H1 (cell line): ENCODE data around the gene PCNX4. TPM values are rescaled to one million over a fixed set of nuclear protein-coding genes. Genes with fewer than 3 reads are reported as not detected.

Experiments used
- BACH1 ChIP-seq: IDR thresholded peaks from 2 replicates; pipeline ENCODE4 v1.6.1; 2012; ENCODE audit warnings: low read length, improper control_type of control experiment
- CBX5 ChIP-seq: fragments of 300-800, 300-1000 bp; sonication (generic); IDR thresholded peaks from 2 replicates; pipeline ENCODE4 v1.7.1; 2016; ENCODE audit warnings: antibody characterized with exemption, low read length, low read depth
- CHD1 ChIP-seq: IDR thresholded peaks from 2 replicates; pipeline ENCODE4 v1.6.1; 2012; ENCODE audit warnings: low read depth, low read length, improper control_type of control experiment
- CHD7 ChIP-seq: fragments of 300-600 bp; sonication (generic); IDR thresholded peaks from 2 replicates; pipeline ENCODE4 v1.7.1; 2012; ENCODE audit warnings: low read length, moderate library complexity, mild to moderate bottlenecking, inconsistent platforms; ENCODE audit not compliant: insufficient replicate concordance
- EGR1 ChIP-seq: IDR thresholded peaks from 2 replicates; pipeline ENCODE4 v1.6.1; 2011; ENCODE audit warnings: low read depth, low read length, borderline replicate concordance
- EP300 ChIP-seq, 2 experiments: IDR thresholded peaks; 1 replicate in 1 of 2; 2 replicates in 1 of 2; pipeline ENCODE4 v1.6.1; 2011 to 2012; ENCODE audit warnings: low read depth in 2 of 2, low read length in 2 of 2, mild to moderate bottlenecking in 2 of 2, borderline replicate concordance in 1 of 2, inconsistent platforms in 1 of 2, moderate library complexity in 1 of 2
- KDM1A ChIP-seq: fragments of 200-600, 300-600 bp; sonication (generic); IDR thresholded peaks from 2 replicates; pipeline ENCODE4 v1.7.1; 2016; ENCODE audit warnings: mild to moderate bottlenecking, low read length, borderline replicate concordance
- MAFK ChIP-seq: IDR thresholded peaks from 2 replicates; pipeline ENCODE4 v1.6.1; 2012; ENCODE audit warnings: low read depth, mild to moderate bottlenecking, improper control_type of control experiment, low read length
- RBBP5 ChIP-seq: IDR thresholded peaks from 2 replicates; pipeline ENCODE4 v1.7.1; 2012; ENCODE audit warnings: low read depth, mild to moderate bottlenecking, inconsistent platforms, low read length, moderate library complexity, borderline replicate concordance
- SP2 ChIP-seq: IDR thresholded peaks from 2 replicates; pipeline ENCODE4 v1.6.1; 2012; ENCODE audit warnings: mild to moderate bottlenecking, low read length, inconsistent platforms
- TCF12 ChIP-seq: IDR thresholded peaks from 2 replicates; pipeline ENCODE4 v1.6.1; 2011; ENCODE audit warnings: low read depth, mild to moderate bottlenecking, low read length
- polyA plus RNA-seq, 7 experiments: library from polyadenylated mRNA; depleted of rRNA in 3 of 7; stranded (reverse) in 5 of 7; unstranded in 2 of 7; fragments of >200 nt in 5 of 7; fragments of 200-250 nt in 2 of 7; gene quantifications; 1 replicate in 5 of 7; 2 replicates in 1 of 7; 4 replicates in 1 of 7; pipeline versions ENCODE4 v1.2.1 to v1.2.3, GENCODE V29; 2011 to 2013; ENCODE audit warnings: missing spikeins in 2 of 7, mixed read lengths in 2 of 7
- total RNA-seq: library from RNA; stranded (reverse); fragmentation: NEBNext Ultra II Directional; extraction: Animal tissue kit (Norgen Biotek cat#: 25700); gene quantifications from 2 replicates; pipeline ENCODE4 v1.2.1, GENCODE V29; 2021
- TF ChIP-seq, protein P1 (sequence below): IDR thresholded peaks from 2 replicates; pipeline ENCODE4 v1.6.1; 2012; ENCODE audit warnings: inconsistent platforms

PCNX4 gene
- total and polyA plus RNA-seq, 2 of the 8 experiments (the other 6 are each of a cell fraction or from before 2014, with no cell fraction given): 28.4 to 35.5 TPM

DNA sequence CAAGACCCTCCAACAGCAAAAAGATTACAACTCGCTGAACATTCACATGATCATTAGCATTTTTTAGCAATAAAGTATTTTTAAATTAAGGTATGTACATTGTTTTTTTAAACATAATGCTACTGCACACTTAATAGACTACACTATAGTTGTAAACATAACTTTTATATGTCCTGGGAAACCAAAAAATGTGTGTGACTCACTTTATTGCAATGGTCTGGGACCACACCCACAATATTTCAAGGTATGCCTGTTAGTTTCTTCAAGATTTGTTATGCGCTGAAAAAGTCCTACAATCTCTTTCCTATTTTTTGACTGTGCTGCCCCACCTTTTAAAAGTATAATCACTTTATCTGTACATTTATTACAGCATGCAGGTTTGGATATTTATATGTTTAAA, 30.4 kb upstream of the PCNX4 start (continued):
- TF ChIP-seq CHD7 (no peak), BACH1 (no peak), SP2 (no peak), EGR1 (no peak), TCF12 (no peak), KDM1A (no peak), MAFK (no peak), CHD1 (no peak), EP300 (IDR thresholded peaks at IDR 0.05; ENCODE audit: borderline replicate concordance in 1 of 2, low read depth in 2 of 2, low read length in 2 of 2) (no peak), CBX5 (no peak), RBBP5 (no peak)
- TF ChIP-seq, protein P1, sequence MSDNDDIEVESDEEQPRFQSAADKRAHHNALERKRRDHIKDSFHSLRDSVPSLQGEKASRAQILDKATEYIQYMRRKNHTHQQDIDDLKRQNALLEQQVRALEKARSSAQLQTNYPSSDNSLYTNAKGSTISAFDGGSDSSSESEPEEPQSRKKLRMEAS: no peak
